Fibroblast of villous mesenchyme (primary cell): ENCODE results near the gene POLN. TPM values are rescaled to one million over a fixed set of nuclear protein-coding genes. Genes with fewer than 3 reads are reported as not detected.

Experiments
- DNase-seq: peaks from one replicate; pipeline ENCODE4 v3.0.0-alpha.2; 2010; ENCODE audit warnings: low read depth
- H3K4me3 ChIP-seq: 2 replicates; pipeline ENCODE4 v1.5.1; 2011; ENCODE audit warnings: low read depth, mild to moderate bottlenecking, low read length
- CTCF ChIP-seq: IDR thresholded peaks from 2 replicates; pipeline ENCODE4 v1.5.1; 2012; ENCODE audit warnings: low read depth, mild to moderate bottlenecking, low read length; ENCODE audit not compliant: insufficient read depth
- total RNA-seq: library from RNA; depleted of rRNA; stranded (reverse); fragments of >200 nt; gene quantifications from 2 replicates; pipeline ENCODE4 v1.2.3, GENCODE V29; 2012

Gene POLN
- 1.6 and 4.7 TPM in 2 replicates for total RNA-seq

GRCh38 chr4:2241410-2242353, at the start of gene POLN, which contains the start of gene HAUS3:
Gene POLN, minus strand, starts transcription at chr4:2242121. Its CDS starts 12,890 bp downstream, at chr4:2229231.
Gene HAUS3, minus strand, starts transcription at chr4:2242121. Its CDS starts 1,175 bp downstream, at chr4:2240946.
- no peak for TF ChIP-seq CTCF
- peak; percentile 98 for DNase-seq
- peak within 1 kb of the TSS; percentile 96 for H3K4me3 ChIP-seq

DNA sequence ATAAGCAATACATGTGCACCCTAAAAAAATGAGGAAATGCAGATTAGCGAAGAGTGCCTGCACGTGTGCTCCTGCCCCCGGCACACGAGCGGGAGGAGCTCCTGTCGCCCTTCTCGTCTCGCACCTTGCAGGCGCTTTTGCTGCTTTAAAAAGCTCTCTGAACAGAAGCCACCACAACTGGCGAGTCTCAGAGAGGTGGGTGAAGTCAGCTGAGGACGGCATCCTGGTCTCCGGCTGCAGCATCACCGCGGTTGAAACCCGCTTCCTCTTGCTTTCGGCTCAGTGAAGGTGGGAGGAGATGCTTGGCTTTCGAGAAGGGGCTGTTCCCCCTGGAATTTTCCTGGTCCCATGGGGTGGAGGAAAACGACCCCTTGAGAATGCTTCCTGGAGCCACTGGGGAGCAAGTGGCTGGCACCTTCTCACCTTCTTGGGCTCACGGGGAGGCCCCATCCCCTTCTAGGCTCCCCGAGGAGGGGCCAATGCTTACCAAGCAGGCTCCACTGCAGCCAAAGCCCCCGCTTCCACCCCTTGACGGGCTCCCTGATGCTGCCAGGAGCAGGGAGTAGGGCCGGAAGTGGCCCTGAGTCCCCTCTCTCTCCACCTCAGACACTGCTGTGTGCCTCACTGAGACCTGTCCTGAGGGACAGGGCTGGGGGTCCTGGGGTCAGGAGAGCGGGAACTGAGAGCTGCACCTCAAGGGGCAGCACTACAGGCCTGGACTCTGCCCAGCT, 49.2 kb upstream of the POLN start:
- no peak overlapping the region for H3K4me3 ChIP-seq
- no peak for DNase-seq
- no peak for TF ChIP-seq CTCF

GRCh38 chr4:2290488-2290887, 48.6 kb upstream of the POLN start:
- no peak for TF ChIP-seq CTCF
- no peak for DNase-seq
- H3K4me3 ChIP-seq: no peak overlapping the region

DNA sequence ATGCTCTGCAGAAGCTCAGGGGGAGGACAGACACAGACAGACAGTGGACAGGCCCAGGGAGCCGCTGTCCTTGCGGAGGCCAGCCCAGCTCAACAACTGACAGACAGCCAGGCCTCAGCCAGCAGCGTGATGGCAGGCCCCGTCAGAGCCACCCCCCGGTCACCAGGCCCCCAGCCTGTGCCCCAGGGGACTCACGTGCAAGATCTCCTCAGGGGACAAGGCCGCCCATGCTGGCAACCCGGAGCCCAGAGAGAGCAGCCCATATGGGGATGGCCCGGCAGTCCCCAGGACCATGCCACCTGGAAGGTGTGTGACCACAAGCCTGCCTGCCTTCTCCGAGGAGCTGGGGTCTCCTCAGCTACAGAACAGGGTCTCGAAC, 48.0 kb upstream of the POLN start:
- no peak overlapping the region for H3K4me3 ChIP-seq
- DNase-seq: no peak
- TF ChIP-seq CTCF: no peak

GRCh38 chr4:2289311-2289954, 47.5 kb upstream of the POLN start:
- no peak for DNase-seq
- H3K4me3 ChIP-seq: no peak overlapping the region
- TF ChIP-seq CTCF: no peak

DNA sequence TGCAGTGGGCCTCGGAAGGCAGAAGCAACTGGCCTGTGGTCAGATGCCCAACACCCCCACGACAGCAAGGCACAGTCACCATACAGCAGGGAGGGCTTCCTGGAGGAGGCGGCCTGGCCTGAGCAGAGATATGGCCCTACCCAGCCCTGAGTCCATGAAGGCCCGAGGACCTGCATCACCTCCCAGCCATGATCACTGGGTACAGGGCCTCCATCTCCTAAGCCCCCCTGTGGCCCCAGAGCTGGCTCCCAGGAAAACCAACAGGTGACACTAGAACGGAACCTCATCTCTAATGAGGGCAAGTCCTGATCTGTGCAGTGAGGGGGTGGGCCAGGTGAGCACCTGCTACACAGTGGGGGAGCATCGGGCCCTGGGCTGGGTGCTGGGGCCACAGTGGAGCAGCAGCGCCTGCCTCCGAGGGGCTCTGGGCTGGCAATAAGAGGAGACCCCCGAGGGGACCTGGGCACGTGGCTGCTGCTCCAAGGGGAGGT, 46.2 kb upstream of the POLN start:
- DNase-seq: no peak
- TF ChIP-seq CTCF: no peak

More for the DNA sequence above, 46.2 kb upstream of the POLN start:
- H3K4me3 ChIP-seq: no peak overlapping the region
